NT2/D1 (cell line): ENCODE data around the gene ESAM.

Source experiments
- DNase-seq: peaks from one replicate; pipeline ENCODE4 v3.0.0-alpha.2; 2011; ENCODE audit warnings: low read depth, low spot score
- H3K27me3 ChIP-seq: 2 replicates; pipeline ENCODE4 v1.6.0; 2011; ENCODE audit warnings: mild to moderate bottlenecking; ENCODE audit not compliant: insufficient read length, insufficient read depth
- H3K36me3 ChIP-seq: 2 replicates; pipeline ENCODE4 v1.6.1; 2011; ENCODE audit warnings: mild to moderate bottlenecking, low read length, mixed read lengths; ENCODE audit not compliant: insufficient read depth, insufficient read length
- H3K4me1 ChIP-seq: 2 replicates; pipeline ENCODE4 v1.5.1; 2011; ENCODE audit not compliant: insufficient read depth, insufficient read length
- H3K4me3 ChIP-seq: 2 replicates; pipeline ENCODE4 v1.5.1; 2011; ENCODE audit warnings: low read depth; ENCODE audit not compliant: insufficient read length
- H3K9ac ChIP-seq: 2 replicates; pipeline ENCODE4 v1.6.0; 2011; ENCODE audit warnings: low read depth; ENCODE audit not compliant: insufficient read length
- H3K9me3 ChIP-seq: 2 replicates; pipeline ENCODE4 v1.5.1; 2011; ENCODE audit warnings: mild to moderate bottlenecking, low read length; ENCODE audit not compliant: insufficient read depth
- SUZ12 ChIP-seq: IDR thresholded peaks from 2 replicates; pipeline ENCODE4 v1.6.1; 2011; ENCODE audit not compliant: insufficient read length, insufficient read depth; ENCODE audit errors: extremely low read depth
- YY1 ChIP-seq: IDR thresholded peaks from 2 replicates; pipeline ENCODE4 v1.6.1; 2011; ENCODE audit not compliant: insufficient read length, insufficient read depth
- ZNF274 ChIP-seq: IDR thresholded peaks from 2 replicates; pipeline ENCODE4 v1.6.1; 2011; ENCODE audit warnings: mild to moderate bottlenecking, low read depth, low read length

ESAM gene

DNA sequence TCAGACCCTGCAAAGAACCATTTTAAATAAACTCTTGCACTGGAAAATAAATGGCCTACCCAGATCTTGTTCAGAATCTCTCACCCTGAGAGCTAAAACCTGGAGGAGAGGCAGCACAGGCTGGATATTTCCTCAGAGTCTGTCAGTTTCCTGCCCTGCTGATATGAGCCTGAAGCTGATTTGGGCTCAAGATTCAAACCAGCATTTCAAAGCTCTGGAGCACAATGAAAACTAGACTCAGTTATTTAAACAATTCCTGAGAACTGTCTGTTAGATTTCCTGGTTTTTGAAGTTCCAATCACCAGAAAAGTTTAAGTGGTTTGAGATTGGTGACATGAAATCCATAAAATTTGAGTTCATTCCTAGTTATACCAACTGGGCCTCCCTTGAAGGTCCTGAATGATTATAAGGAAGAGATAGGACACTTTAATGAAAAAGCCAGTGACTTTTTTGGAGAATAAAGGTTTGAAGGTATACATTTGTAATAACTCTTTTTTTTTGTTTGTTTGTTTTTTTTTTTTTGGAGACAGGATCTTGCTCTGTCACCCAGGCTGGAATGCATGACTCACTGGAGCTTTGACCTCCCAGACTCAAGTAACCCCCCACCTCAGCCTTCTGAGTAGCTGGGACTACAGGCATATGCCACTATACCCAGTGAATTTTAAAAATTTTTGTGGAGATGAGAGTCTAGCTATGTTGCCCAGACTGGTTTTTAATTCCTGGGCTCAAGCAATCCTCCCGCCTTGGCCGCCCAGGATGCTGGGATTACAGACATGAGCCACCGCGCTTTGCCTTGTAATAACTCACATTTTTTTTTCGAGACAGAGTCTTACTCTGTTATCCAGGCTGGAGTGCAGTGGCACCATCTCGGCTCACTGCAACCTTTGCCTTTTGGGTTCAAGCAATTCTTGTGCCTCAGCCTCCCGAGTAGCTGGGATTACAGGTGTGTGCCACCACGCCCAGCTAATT lies 8.0 kb upstream of the ESAM start:
- Histone ChIP-seq H3K4me1 (no peaks in the 10 kb centered on the region), H3K27me3 (no peaks in the 10 kb centered on the region), H3K9ac (no peak overlapping the region), H3K9me3 (no peaks in the 10 kb centered on the region), H3K4me3 (no peak overlapping the region), H3K36me3 (peaks cover 62% of the 10 kb centered on the region)
- TF ChIP-seq YY1, result no peak
- TF ChIP-seq SUZ12, result no peak
- no peak for TF ChIP-seq ZNF274
- no peak for DNase-seq

DNA sequence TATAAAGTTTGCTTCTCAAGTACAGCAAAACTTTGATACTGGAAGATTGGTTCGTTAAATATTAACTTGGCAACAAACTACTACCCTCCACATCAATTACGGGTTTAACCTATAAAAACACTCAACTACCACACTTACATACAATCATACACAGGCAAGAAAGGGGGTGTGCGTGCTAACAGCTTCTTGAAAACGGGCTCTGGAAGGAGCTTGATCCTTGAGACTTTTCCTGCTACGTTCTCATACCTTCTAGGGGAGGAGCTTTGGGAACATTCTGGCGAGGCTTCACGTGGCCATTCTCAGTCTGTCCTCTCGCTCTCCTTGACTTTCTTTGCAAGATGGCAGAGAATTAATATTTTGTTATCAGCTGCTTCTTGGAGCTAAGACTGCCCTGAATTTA lies 6.8 kb upstream of the ESAM start:
- Histone ChIP-seq H3K36me3 (peaks cover 60% of the 10 kb centered on the region), H3K4me1 (no peaks in the 10 kb centered on the region), H3K27me3 (no peaks in the 10 kb centered on the region), H3K4me3 (no peak overlapping the region), H3K9ac (no peak overlapping the region), H3K9me3 (no peaks in the 10 kb centered on the region)
- no peak for DNase-seq
- TF ChIP-seq SUZ12 (no peak), ZNF274 (no peak), YY1 (no peak)

DNA sequence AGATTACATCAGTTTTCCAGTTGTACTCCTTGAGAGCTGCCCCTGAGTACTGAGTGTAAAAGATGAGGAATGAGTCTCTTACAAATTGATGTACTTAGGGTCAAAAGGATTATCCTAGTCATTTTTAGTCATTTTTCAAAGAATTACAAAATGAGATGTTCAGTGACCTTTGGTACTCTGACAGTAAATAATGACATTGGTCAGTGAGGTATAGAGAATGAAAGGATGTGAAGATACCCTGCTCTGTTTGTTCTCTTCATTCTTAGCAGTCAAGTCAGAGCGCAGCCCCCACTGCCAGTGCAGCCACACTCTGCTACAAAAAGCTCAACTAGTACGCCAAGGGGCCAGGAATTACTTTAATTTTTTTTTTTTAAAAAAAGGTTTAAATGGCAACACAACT lies 4.1 kb upstream of the ESAM start:
- peaks cover 37% of the 10 kb centered on the region for H3K36me3 ChIP-seq
- DNase-seq, result no peak
- H3K4me1 ChIP-seq, result no peaks in the 10 kb centered on the region
- no peak overlapping the region for H3K4me3 ChIP-seq
- TF ChIP-seq SUZ12 (no peak), YY1 (no peak), ZNF274 (no peak)
- peaks cover 9% of the 10 kb centered on the region for H3K27me3 ChIP-seq
- H3K9me3 ChIP-seq, result no peaks in the 10 kb centered on the region
- no peak overlapping the region for H3K9ac ChIP-seq

DNA sequence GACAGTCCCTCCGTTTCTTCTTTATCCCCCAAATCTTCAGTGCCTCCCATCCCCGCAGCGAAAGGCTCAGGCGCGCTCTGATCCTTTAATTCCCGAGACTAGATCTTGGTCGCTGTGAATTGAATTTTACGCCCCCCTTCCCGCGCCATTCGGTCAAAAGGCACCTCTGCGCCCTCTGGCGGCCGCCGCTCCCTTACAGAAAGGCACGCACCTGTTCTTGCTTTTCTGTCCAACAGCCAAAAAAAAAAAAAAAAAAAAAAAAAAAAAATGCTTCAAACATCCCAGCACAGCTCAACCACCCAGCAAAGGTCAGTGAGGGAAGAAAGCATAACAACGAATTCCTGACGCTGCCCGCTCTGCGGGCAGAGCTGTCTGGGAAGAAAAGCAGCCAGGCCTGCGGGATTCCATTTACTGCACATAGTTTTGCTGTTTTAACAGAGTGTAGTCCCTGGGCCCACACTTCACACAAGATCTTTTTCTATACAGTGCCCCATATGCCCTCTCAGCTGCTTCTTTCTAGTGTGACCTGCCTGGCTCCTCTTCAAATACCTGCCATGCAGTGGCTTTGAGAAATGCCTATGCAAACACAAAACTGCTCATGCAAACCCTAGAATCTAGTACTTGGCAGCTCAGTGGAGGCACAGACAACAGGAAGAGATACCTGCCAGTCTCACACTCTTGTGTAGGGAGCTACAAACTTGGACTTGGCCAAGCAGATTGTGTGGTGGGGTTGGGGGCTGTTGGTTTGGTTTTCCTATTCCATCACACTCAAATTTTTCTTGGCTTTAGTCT lies 1.3 kb upstream of the ESAM start:
- peaks cover 3% of the 10 kb centered on the region for H3K4me1 ChIP-seq
- DNase-seq, result peak; percentile 75
- peak overlapping the region; percentile 76 for H3K9ac ChIP-seq
- no peaks in the 10 kb centered on the region; the same call in 1 of the 2 replicates for H3K9me3 ChIP-seq
- H3K27me3 ChIP-seq, result peaks cover 37% of the 10 kb centered on the region
- peak overlapping the region; percentile 57 for H3K4me3 ChIP-seq
- TF ChIP-seq ZNF274 (no peak), SUZ12 (no peak)
- H3K36me3 ChIP-seq, result peaks cover 26% of the 10 kb centered on the region

DNA sequence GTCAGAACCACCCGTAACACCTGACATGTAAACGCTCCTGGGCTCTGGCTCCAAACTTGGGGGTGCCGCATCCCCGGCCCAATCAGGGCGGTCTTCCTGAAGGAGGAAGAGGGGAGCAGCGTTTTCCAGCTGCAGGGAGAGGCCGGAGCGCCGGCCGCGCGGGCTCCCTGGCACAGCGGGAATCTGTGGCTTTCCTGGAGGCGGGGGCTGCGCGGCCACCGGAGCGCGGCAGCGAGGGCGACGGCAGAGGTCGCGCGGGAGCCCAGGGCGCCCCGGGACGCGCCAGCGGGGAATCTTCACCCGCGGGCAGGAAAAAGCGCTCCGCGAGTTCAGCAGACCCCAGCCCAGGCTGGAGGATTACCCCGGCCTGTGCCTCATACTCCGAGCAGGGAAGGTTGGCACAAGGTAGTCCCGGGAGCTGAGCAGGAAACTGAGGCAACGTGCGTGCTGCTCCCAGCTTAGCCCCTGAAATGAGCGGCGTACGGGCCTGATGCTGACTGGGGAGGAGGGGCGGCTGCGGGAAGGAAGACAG lies 600 bp upstream of the ESAM start:
- Histone ChIP-seq H3K4me3 (peak overlapping the region; percentile 57), H3K9ac (peak overlapping the region; percentile 76), H3K9me3 (no peaks in the 10 kb centered on the region; the same call in 1 of the 2 replicates), H3K4me1 (peaks cover 3% of the 10 kb centered on the region), H3K36me3 (peaks cover 24% of the 10 kb centered on the region), H3K27me3 (peaks cover 37% of the 10 kb centered on the region)
- DNase-seq, result no peak
- no peak for TF ChIP-seq SUZ12
- TF ChIP-seq YY1, result no peak
- TF ChIP-seq ZNF274, result no peak

DNA sequence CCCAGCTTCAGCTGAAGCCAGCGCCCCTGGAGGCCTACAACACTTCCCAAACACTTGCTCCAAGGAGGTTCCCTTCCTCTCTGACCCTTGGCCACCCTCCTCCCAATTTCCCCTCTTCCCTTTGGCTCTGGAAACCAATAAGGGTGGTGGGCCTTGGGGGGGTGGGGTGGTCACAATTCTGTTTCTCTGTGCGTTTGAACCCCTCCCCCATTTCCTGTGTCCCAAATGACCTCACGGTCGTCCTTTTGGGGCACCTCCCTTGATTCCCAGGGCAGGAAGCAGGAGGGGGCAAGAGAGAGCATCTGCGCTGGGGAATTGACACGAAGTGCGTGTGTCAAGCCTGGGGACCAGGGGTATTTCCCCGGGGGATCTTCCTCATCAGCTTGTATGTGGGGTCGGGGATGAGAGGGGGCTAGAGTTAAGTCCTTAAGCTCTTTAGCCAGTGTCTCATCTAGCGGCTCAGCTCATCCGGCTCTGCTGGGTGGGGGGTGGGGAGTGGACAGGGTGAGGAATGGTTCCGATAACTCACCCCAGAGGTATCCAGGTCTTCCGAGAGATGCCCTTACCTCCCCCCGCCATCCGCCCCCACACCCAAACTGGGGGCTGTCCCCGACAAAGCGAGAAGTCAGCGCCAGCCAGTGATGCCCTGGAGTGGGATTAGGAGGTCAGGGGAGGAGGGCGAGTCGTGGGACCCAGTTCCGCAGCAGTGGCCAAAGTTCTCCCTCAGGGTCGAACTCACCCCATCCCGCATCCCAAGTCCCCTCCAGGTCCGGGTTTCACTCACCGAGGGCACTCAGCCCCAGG lies 587 bp downstream of the ESAM start:
- peak overlapping the region; percentile 32 for H3K9ac ChIP-seq
- peaks cover 13% of the 10 kb centered on the region for H3K36me3 ChIP-seq
- H3K4me1 ChIP-seq, result peaks cover 3% of the 10 kb centered on the region
- no peak for DNase-seq
- H3K27me3 ChIP-seq, result peaks cover 37% of the 10 kb centered on the region
- H3K4me3 ChIP-seq, result peak overlapping the region; percentile 45
- TF ChIP-seq YY1 (no peak), ZNF274 (no peak), SUZ12 (no peak)
- H3K9me3 ChIP-seq, result no peaks in the 10 kb centered on the region; the same call in 1 of the 2 replicates
